K562 (cell line): Measurements from ENCODE around the gene NMT1. TPM values are rescaled to one million over a fixed set of nuclear protein-coding genes. Genes with fewer than 3 reads are reported as not detected.

Experiments used
- CBX1 ChIP-seq: sonication (generic); IDR thresholded peaks from 2 replicates; pipeline ENCODE4 v1.6.1; 2016; ENCODE audit warnings: antibody characterized with exemption, low read depth, mild to moderate bottlenecking
- CCNT2 ChIP-seq: IDR thresholded peaks from 2 replicates; pipeline ENCODE4 v1.6.1; 2011; ENCODE audit warnings: borderline replicate concordance, low read depth, mild to moderate bottlenecking, moderate library complexity, mixed read lengths, low read length; ENCODE audit not compliant: insufficient read length; ENCODE audit errors: extremely low read depth
- DIDO1 ChIP-seq: fragments of 450-650 bp; IDR thresholded peaks from 2 replicates; pipeline ENCODE4 v1.6.1; 2016; ENCODE audit warnings: low read depth, missing biosample characterization, missing genetic modification characterization
- DPF2 ChIP-seq: fragments of 450-650 bp; IDR thresholded peaks from 2 replicates; pipeline ENCODE4 v1.6.1; 2016
- GMEB1 ChIP-seq: fragments of 250-450 bp; sonication (Bioruptor Pico); IDR thresholded peaks from 2 replicates; pipeline ENCODE4 v1.4.0; 2020; ENCODE audit warnings: mild to moderate bottlenecking
- HLTF ChIP-seq: fragments of 450-650 bp; IDR thresholded peaks from 2 replicates; pipeline ENCODE4 v1.6.1; 2016
- IRF9 ChIP-seq: fragments of 450-650 bp; IDR thresholded peaks from 2 replicates; pipeline ENCODE4 v1.6.1; 2016; ENCODE audit warnings: missing biosample characterization, missing genetic modification characterization
- KAT7 ChIP-seq: sonication (generic); formaldehyde crosslinking; IDR thresholded peaks from 2 replicates; pipeline ENCODE4 v1.8.0; 2022; ENCODE audit warnings: missing genetic modification reagents, mild to moderate bottlenecking, borderline replicate concordance
- KDM2B ChIP-seq: fragments of 250-450 bp; sonication (Bioruptor Pico); IDR thresholded peaks from 2 replicates; pipeline ENCODE4 v1.8.0; 2021; ENCODE audit warnings: mild to moderate bottlenecking, moderate library complexity
- MAZ ChIP-seq, 2 experiments: fragments of 450-650 bp in 1 of 2; sonication (generic) in 1 of 2; formaldehyde crosslinking; IDR thresholded peaks in 1 of 2; conservative IDR thresholded peaks in 1 of 2; 2 replicates each; pipeline versions ENCODE4 v1.4.0 to v1.5.0; 2020; ENCODE audit warnings: mild to moderate bottlenecking in 1 of 2, missing genetic modification reagents in 1 of 2
- MITF ChIP-seq: IDR thresholded peaks from 2 replicates; pipeline ENCODE4 v1.6.1; 2014; ENCODE audit warnings: antibody characterized with exemption
- POLR2A ChIP-seq: fragments of 450-650 bp; conservative IDR thresholded peaks from 2 replicates; pipeline ENCODE4 v1.6.1; 2016
- SAFB ChIP-seq: fragments of 200-400 bp; formaldehyde crosslinking; IDR thresholded peaks from 2 replicates; pipeline ENCODE4 v1.6.1; 2017; ENCODE audit warnings: low read depth, low read length, borderline replicate concordance
- TBP ChIP-seq: optimal IDR thresholded peaks from 2 replicates; pipeline ENCODE3; 2011; ENCODE audit warnings: low read depth, low read length, improper control_type of control experiment
- VEZF1 ChIP-seq: fragments of 200-800 bp; sonication (Bioruptor generic); IDR thresholded peaks from 2 replicates; pipeline ENCODE4 v1.6.1; 2017; ENCODE audit warnings: missing genetic modification characterization, missing compliant biosample characterization
- XRCC3 ChIP-seq: fragments of 450-650 bp; IDR thresholded peaks from 2 replicates; pipeline ENCODE4 v1.6.1; 2017; ENCODE audit warnings: mild to moderate bottlenecking, moderate library complexity
- ZNF592 ChIP-seq: fragments of 450-650 bp; IDR thresholded peaks from 2 replicates; pipeline ENCODE4 v1.6.1; 2017; ENCODE audit warnings: antibody characterized with exemption, mild to moderate bottlenecking
- ZNF696 ChIP-seq: fragments of 250-450 bp; sonication (Bioruptor Pico); conservative IDR thresholded peaks from 2 replicates; pipeline ENCODE4 v1.4.0; 2020; ENCODE audit warnings: mild to moderate bottlenecking, moderate library complexity
- polyA plus RNA-seq, 8 experiments: library from polyadenylated mRNA; depleted of rRNA in 4 of 8; stranded (reverse) in 5 of 8; unstranded in 3 of 8; fragments of >200 nt; fragmentation: Nextera tagmentation in 2 of 8; fragmentation: Illumina TruSeq in 1 of 8; extraction: Ambion mirVana in 2 of 8; extraction: Trizol in 1 of 8; gene quantifications; 2 replicates each; pipeline versions ENCODE4 v1.2.1 to v1.2.3, GENCODE V29; 2011 to 2014; ENCODE audit warnings: inconsistent platforms in 1 of 8, missing spikeins in 1 of 8
- total RNA-seq, 7 experiments: library from RNA; depleted of rRNA in 6 of 7; stranded (reverse); fragments of >200 nt in 6 of 7; fragmentation: Illumina TruSeq in 2 of 7; extraction: Trizol in 2 of 7; gene quantifications; 2 replicates each; pipeline versions ENCODE4 v1.2.1 to v1.2.3, GENCODE V29; 2011 to 2021; ENCODE audit warnings: low replicate concordance in 1 of 7

NMT1 gene
- total and polyA plus RNA-seq, 9 of the 15 experiments (the other 6 are each of a cell fraction or from before 2014, with no cell fraction given): 86.7 to 569 (median 213) TPM

GRCh38 chr17:45018848-45019711, 42.0 kb upstream of the NMT1 start (continued):
- TF ChIP-seq ZNF592 (peak; percentile 55), POLR2A (peak; percentile 48), MITF (no peak), SAFB (peak; percentile 46; the same call in 1 of the 2 replicates), GMEB1 (CRISPR knock-in tag) (peak; percentile 68), KAT7 (0 out of 2 replicates have a peak, but pooled peaks have one; percentile 54), MAZ (CRISPR knock-in tag; conservative IDR thresholded peaks at IDR 0.05 in 1 of 2, IDR thresholded peaks at IDR 0.05 in 1 of 2) (no peak), DPF2 (peak; percentile 24; the same call in 1 of the 2 replicates), ZNF696 (no peak), KDM2B (CRISPR knock-in tag) (no peak), CBX1 (peak; percentile 23; the same call in 1 of the 2 replicates), IRF9 (tag) (no peak), XRCC3 (no peak), HLTF (no peak), TBP (peak; percentile 26), CCNT2 (peak; percentile 83), DIDO1 (tag) (no peak), VEZF1 (CRISPR knock-in tag) (peak; percentile 81)
